ENCODE measurements around the gene SENP1. TPM values are rescaled to one million over a fixed set of nuclear protein-coding genes. Genes with fewer than 3 reads are reported as not detected.

The SENP1 gene
- total and polyA plus RNA-seq, 2 experiments from 2014 or later, result 8.6 to 27.7 TPM

DNA sequence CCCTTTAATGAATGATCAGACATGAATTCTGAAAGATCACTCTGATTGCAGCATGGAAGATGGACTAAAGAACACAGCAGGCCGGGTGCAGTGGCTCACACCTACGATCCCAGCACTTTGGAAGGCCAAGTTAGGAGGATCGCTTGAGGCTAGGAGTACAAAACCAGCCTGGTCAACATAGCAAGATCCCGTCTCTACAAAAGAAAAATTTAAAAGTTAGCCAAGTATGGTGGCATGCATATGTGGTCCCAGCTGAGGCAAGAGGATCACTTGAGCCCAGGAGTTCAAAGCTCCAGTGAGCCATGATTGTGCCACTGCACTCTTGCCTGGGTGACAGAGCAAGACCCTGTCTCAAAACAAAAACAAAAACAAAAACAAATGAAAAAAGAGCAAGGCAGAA lies 35.1 kb downstream of the SENP1 start:
- H3K9me3 Mint-ChIP-seq, result no peaks in the 10 kb centered on the region
- Histone ChIP-seq H3K4me3 (no peak overlapping the region), H3K79me2 (replicated peaks; ENCODE audit: insufficient read depth) (no peaks in the 10 kb centered on the region), H2AFZ (no peak overlapping the region), H3K9me2 (ENCODE audit: insufficient read depth) (no peaks in the 10 kb centered on the region), H3F3A (replicated peaks; ENCODE audit: low read depth) (no peaks in the 10 kb centered on the region), H4K20me1 (replicated peaks; ENCODE audit: insufficient read depth) (no peaks in the 10 kb centered on the region; the same call in 1 of the 2 replicates), H3K4me2 (no peak overlapping the region), H3K36me3 (ENCODE audit: insufficient read depth) (peaks cover 15% of the 10 kb centered on the region), H3K27me3 (ENCODE audit: insufficient read depth) (no peaks in the 10 kb centered on the region), H3K4me1 (ENCODE audit: insufficient read depth) (no peaks in the 10 kb centered on the region), H3K27ac (ENCODE audit: low read depth) (no peak overlapping the region)
- H3K27me3 Mint-ChIP-seq (ENCODE audit: insufficient read depth, low read depth, poor library complexity), result no peaks in the 10 kb centered on the region
- no peaks in the 10 kb centered on the region; the same call in 2 of the 3 replicates for H3K4me1 Mint-ChIP-seq
- no peak for ATAC-seq
- no peak overlapping the region for H3K27ac Mint-ChIP-seq
- TF ChIP-seq, protein P1, sequence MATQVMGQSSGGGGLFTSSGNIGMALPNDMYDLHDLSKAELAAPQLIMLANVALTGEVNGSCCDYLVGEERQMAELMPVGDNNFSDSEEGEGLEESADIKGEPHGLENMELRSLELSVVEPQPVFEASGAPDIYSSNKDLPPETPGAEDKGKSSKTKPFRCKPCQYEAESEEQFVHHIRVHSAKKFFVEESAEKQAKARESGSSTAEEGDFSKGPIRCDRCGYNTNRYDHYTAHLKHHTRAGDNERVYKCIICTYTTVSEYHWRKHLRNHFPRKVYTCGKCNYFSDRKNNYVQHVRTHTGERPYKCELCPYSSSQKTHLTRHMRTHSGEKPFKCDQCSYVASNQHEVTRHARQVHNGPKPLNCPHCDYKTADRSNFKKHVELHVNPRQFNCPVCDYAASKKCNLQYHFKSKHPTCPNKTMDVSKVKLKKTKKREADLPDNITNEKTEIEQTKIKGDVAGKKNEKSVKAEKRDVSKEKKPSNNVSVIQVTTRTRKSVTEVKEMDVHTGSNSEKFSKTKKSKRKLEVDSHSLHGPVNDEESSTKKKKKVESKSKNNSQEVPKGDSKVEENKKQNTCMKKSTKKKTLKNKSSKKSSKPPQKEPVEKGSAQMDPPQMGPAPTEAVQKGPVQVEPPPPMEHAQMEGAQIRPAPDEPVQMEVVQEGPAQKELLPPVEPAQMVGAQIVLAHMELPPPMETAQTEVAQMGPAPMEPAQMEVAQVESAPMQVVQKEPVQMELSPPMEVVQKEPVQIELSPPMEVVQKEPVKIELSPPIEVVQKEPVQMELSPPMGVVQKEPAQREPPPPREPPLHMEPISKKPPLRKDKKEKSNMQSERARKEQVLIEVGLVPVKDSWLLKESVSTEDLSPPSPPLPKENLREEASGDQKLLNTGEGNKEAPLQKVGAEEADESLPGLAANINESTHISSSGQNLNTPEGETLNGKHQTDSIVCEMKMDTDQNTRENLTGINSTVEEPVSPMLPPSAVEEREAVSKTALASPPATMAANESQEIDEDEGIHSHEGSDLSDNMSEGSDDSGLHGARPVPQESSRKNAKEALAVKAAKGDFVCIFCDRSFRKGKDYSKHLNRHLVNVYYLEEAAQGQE (IDR thresholded peaks at IDR 0.05; ENCODE audit: unreplicated experiment), result no peak
- TF ChIP-seq NANOG (IDR thresholded peaks at IDR 0.05; ENCODE audit: borderline replicate concordance) (no peak), EZH2 (IDR thresholded peaks at IDR 0.05; ENCODE audit: low read depth, unreplicated experiment) (no peak)
- TF ChIP-seq, protein P2, sequence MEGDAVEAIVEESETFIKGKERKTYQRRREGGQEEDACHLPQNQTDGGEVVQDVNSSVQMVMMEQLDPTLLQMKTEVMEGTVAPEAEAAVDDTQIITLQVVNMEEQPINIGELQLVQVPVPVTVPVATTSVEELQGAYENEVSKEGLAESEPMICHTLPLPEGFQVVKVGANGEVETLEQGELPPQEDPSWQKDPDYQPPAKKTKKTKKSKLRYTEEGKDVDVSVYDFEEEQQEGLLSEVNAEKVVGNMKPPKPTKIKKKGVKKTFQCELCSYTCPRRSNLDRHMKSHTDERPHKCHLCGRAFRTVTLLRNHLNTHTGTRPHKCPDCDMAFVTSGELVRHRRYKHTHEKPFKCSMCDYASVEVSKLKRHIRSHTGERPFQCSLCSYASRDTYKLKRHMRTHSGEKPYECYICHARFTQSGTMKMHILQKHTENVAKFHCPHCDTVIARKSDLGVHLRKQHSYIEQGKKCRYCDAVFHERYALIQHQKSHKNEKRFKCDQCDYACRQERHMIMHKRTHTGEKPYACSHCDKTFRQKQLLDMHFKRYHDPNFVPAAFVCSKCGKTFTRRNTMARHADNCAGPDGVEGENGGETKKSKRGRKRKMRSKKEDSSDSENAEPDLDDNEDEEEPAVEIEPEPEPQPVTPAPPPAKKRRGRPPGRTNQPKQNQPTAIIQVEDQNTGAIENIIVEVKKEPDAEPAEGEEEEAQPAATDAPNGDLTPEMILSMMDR (conservative IDR thresholded peaks at IDR 0.05; ENCODE audit: low read depth in 2 of 2), result no peak
- H3K36me3 Mint-ChIP-seq (ENCODE audit: low read depth), result peaks cover 20% of the 10 kb centered on the region
- no peak overlapping the region for H3K4me3 Mint-ChIP-seq
- DNase-seq (ENCODE audit: low spot score), result no peak

DNA sequence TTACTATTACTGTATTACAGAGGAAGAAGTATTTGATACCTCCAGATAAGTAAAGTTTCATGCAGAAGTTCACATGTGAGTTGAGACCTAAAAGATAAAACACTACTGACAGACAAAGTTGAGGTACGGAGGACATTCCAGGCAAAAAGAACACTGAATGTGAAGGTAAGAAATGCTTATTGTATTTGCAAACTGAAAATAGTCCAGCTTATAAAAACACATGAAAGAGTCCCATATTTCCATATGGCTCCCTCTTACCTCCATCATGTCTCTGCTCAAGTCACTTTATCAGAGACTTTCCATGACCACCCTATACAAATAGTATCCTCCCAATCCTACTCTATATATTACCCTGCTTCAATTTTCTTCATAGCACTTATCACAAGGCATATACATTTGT lies 35.8 kb downstream of the SENP1 start:
- H3K4me1 Mint-ChIP-seq, result no peaks in the 10 kb centered on the region; the same call in 2 of the 3 replicates
- no peaks in the 10 kb centered on the region; the same call in 1 of the 2 replicates for H4K20me1 ChIP-seq (replicated peaks; ENCODE audit: insufficient read depth)
- H3K79me2 ChIP-seq (replicated peaks; ENCODE audit: insufficient read depth), result no peaks in the 10 kb centered on the region
- ATAC-seq, result no peak
- peaks cover 25% of the 10 kb centered on the region for H3K36me3 Mint-ChIP-seq (ENCODE audit: low read depth)
- H3K9me2 ChIP-seq (ENCODE audit: insufficient read depth), result no peaks in the 10 kb centered on the region
- H2AFZ ChIP-seq, result no peak overlapping the region
- no peak for DNase-seq (ENCODE audit: low spot score)
- peaks cover 17% of the 10 kb centered on the region for H3K36me3 ChIP-seq (ENCODE audit: insufficient read depth)
- H3F3A ChIP-seq (replicated peaks; ENCODE audit: low read depth), result no peaks in the 10 kb centered on the region
- no peaks in the 10 kb centered on the region for H3K27me3 ChIP-seq (ENCODE audit: insufficient read depth)
- H3K4me2 ChIP-seq, result no peak overlapping the region
- no peaks in the 10 kb centered on the region for H3K9me3 Mint-ChIP-seq
- no peak overlapping the region for H3K4me3 ChIP-seq
- H3K27ac Mint-ChIP-seq, result no peak overlapping the region
- no peaks in the 10 kb centered on the region for H3K4me1 ChIP-seq (ENCODE audit: insufficient read depth)
- no peaks in the 10 kb centered on the region for H3K27me3 Mint-ChIP-seq (ENCODE audit: insufficient read depth, low read depth, poor library complexity)
- no peak overlapping the region for H3K27ac ChIP-seq (ENCODE audit: low read depth)
- H3K4me3 Mint-ChIP-seq, result no peak overlapping the region
- no peak for TF ChIP-seq CREB1 (CRISPR knock-in tag; IDR thresholded peaks at IDR 0.05; ENCODE audit: low read depth)
- TF ChIP-seq NANOG (IDR thresholded peaks at IDR 0.05; ENCODE audit: borderline replicate concordance), result no peak
- TF ChIP-seq, protein P3, sequence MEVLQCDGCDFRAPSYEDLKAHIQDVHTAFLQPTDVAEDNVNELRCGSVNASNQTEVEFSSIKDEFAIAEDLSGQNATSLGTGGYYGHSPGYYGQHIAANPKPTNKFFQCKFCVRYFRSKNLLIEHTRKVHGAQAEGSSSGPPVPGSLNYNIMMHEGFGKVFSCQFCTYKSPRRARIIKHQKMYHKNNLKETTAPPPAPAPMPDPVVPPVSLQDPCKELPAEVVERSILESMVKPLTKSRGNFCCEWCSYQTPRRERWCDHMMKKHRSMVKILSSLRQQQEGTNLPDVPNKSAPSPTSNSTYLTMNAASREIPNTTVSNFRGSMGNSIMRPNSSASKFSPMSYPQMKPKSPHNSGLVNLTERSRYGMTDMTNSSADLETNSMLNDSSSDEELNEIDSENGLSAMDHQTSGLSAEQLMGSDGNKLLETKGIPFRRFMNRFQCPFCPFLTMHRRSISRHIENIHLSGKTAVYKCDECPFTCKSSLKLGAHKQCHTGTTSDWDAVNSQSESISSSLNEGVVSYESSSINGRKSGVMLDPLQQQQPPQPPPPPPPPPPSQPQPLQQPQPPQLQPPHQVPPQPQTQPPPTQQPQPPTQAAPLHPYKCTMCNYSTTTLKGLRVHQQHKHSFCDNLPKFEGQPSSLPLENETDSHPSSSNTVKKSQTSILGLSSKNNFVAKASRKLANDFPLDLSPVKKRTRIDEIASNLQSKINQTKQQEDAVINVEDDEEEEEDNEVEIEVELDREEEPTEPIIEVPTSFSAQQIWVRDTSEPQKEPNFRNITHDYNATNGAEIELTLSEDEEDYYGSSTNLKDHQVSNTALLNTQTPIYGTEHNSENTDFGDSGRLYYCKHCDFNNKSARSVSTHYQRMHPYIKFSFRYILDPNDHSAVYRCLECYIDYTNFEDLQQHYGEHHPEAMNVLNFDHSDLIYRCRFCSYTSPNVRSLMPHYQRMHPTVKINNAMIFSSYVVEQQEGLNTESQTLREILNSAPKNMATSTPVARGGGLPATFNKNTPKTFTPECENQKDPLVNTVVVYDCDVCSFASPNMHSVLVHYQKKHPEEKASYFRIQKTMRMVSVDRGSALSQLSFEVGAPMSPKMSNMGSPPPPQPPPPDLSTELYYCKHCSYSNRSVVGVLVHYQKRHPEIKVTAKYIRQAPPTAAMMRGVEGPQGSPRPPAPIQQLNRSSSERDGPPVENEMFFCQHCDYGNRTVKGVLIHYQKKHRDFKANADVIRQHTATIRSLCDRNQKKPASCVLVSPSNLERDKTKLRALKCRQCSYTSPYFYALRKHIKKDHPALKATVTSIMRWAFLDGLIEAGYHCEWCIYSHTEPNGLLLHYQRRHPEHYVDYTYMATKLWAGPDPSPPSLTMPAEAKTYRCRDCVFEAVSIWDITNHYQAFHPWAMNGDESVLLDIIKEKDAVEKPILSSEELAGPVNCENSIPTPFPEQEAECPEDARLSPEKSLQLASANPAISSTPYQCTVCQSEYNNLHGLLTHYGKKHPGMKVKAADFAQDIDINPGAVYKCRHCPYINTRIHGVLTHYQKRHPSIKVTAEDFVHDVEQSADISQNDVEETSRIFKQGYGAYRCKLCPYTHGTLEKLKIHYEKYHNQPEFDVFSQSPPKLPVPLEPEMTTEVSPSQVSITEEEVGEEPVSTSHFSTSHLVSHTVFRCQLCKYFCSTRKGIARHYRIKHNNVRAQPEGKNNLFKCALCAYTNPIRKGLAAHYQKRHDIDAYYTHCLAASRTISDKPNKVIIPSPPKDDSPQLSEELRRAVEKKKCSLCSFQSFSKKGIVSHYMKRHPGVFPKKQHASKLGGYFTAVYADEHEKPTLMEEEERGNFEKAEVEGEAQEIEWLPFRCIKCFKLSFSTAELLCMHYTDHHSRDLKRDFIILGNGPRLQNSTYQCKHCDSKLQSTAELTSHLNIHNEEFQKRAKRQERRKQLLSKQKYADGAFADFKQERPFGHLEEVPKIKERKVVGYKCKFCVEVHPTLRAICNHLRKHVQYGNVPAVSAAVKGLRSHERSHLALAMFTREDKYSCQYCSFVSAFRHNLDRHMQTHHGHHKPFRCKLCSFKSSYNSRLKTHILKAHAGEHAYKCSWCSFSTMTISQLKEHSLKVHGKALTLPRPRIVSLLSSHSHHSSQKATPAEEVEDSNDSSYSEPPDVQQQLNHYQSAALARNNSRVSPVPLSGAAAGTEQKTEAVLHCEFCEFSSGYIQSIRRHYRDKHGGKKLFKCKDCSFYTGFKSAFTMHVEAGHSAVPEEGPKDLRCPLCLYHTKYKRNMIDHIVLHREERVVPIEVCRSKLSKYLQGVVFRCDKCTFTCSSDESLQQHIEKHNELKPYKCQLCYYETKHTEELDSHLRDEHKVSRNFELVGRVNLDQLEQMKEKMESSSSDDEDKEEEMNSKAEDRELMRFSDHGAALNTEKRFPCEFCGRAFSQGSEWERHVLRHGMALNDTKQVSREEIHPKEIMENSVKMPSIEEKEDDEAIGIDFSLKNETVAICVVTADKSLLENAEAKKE (CRISPR knock-in tag; IDR thresholded peaks at IDR 0.05), result no peak
- TF ChIP-seq, protein P4, sequence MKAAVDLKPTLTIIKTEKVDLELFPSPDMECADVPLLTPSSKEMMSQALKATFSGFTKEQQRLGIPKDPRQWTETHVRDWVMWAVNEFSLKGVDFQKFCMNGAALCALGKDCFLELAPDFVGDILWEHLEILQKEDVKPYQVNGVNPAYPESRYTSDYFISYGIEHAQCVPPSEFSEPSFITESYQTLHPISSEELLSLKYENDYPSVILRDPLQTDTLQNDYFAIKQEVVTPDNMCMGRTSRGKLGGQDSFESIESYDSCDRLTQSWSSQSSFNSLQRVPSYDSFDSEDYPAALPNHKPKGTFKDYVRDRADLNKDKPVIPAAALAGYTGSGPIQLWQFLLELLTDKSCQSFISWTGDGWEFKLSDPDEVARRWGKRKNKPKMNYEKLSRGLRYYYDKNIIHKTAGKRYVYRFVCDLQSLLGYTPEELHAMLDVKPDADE (IDR thresholded peaks at IDR 0.05), result no peak
